MM.1S (cell line): ENCODE results near the gene MRPL23.

ENCODE experiments used
- DNase-seq: peaks from one replicate; pipeline ENCODE4 v3.0.0-alpha.2; 2015
- H2AFZ ChIP-seq: fragments of 300-600 bp; sonication (generic); 2 replicates; pipeline ENCODE4 v1.6.0; 2016; ENCODE audit warnings: antibody characterized with exemption, low read length
- H3F3A ChIP-seq: fragments of 300-600 bp; sonication (generic); 2 replicates; pipeline ENCODE4 v1.6.1; 2016; ENCODE audit warnings: mild to moderate bottlenecking, antibody characterized with exemption, low read length, moderate library complexity, mixed read lengths; ENCODE audit not compliant: insufficient read depth
- H3K27ac ChIP-seq: fragments of 300-600 bp; sonication (generic); 2 replicates; pipeline ENCODE4 v1.5.1; 2016; ENCODE audit warnings: mild to moderate bottlenecking, low read length
- H3K27me3 ChIP-seq: fragments of 300-600 bp; sonication (generic); replicated peaks from 2 replicates; pipeline ENCODE4 v1.6.0; 2016; ENCODE audit warnings: low read length; ENCODE audit not compliant: insufficient read depth
- H3K36me3 ChIP-seq: fragments of 300-600 bp; sonication (generic); replicated peaks from 2 replicates; pipeline ENCODE4 v1.6.1; 2016; ENCODE audit warnings: mild to moderate bottlenecking, low read length, mixed read lengths; ENCODE audit not compliant: insufficient read depth
- H3K4me1 ChIP-seq: fragments of 300-600 bp; sonication (generic); 2 replicates; pipeline ENCODE4 v1.6.1; 2016; ENCODE audit warnings: low read length, mixed read lengths
- H3K4me2 ChIP-seq: fragments of 300-600 bp; sonication (generic); 2 replicates; pipeline ENCODE4 v1.6.0; 2016; ENCODE audit warnings: low read depth, low read length
- H3K4me3 ChIP-seq: fragments of 300-600 bp; sonication (generic); 2 replicates; pipeline ENCODE4 v1.5.1; 2016; ENCODE audit warnings: low read length, mixed read lengths
- H3K79me2 ChIP-seq: fragments of 300-600 bp; sonication (generic); 2 replicates; pipeline ENCODE4 v1.6.1; 2016; ENCODE audit warnings: mixed run types, low read length, mixed read lengths
- H3K9ac ChIP-seq: fragments of 300-600 bp; sonication (generic); 2 replicates; pipeline ENCODE4 v1.6.1; 2016; ENCODE audit warnings: low read length, mixed read lengths
- H3K9me2 ChIP-seq: fragments of 300-600 bp; sonication (generic); replicated peaks from 2 replicates; pipeline ENCODE4 v1.6.1; 2016; ENCODE audit warnings: mild to moderate bottlenecking, low read length, mixed read lengths; ENCODE audit not compliant: insufficient read depth
- H3K9me3 ChIP-seq: fragments of 300-600 bp; sonication (generic); replicated peaks from 2 replicates; pipeline ENCODE4 v1.6.1; 2016; ENCODE audit warnings: mild to moderate bottlenecking, low read length, mixed read lengths; ENCODE audit not compliant: insufficient read depth
- H4K20me1 ChIP-seq: fragments of 300-600 bp; sonication (generic); 2 replicates; pipeline ENCODE4 v1.6.1; 2016; ENCODE audit warnings: mild to moderate bottlenecking, low read length, moderate library complexity, mixed read lengths; ENCODE audit not compliant: insufficient read depth
- EZH2 ChIP-seq: fragments of 300-600 bp; sonication (generic); optimal IDR thresholded peaks from 2 replicates; pipeline ENCODE3; 2017; ENCODE audit warnings: low read depth, mild to moderate bottlenecking, antibody characterized with exemption, low read length, mixed read lengths
- EZH2phosphoT487 ChIP-seq: fragments of 300-600 bp; sonication (generic); IDR thresholded peaks from 2 replicates; pipeline ENCODE4 v1.6.1; 2018; ENCODE audit warnings: antibody characterized with exemption, low read length
- TF ChIP-seq, protein P1 (sequence below): fragments of 300-600 bp; sonication (generic); IDR thresholded peaks from 2 replicates; pipeline ENCODE4 v1.5.1; 2016; ENCODE audit warnings: antibody characterized with exemption, low read length, mixed read lengths

MRPL23 gene

DNA sequence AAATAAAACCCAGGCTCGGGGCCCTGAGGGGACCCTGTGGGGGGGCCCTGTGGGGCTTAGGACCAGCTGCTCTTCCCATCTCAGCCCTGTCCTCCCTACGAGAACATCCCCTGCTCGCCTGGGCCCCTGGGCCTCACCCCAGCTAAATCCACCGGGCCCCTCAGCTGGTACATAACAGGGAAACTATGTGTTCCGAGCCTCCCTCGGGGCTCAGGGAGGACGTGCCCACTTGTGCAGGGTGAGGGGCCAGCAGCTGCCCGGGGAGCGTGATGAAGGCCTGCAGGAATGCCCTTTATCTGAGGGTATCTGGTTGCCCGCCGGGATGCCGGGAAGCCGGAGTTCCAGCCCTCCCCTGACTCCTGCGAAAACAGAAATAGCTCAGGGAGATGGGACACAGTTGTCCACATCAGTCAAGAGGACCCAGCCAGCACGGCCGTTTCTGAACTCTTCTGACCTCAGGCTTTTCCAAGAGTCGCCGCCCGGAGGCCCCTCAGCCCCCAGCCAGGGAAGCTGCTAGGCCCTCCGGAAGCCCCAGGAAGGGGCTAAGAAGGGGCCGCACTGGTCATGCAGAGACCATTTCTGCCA, 20.6 kb downstream of the MRPL23 start:
- Histone ChIP-seq H3K4me2 (no peak overlapping the region), H3F3A (no peaks in the 10 kb centered on the region), H3K36me3 (no peaks in the 10 kb centered on the region), H2AFZ (no peak overlapping the region), H3K9ac (no peak overlapping the region), H3K4me3 (no peak overlapping the region), H3K27ac (no peak overlapping the region), H4K20me1 (no peaks in the 10 kb centered on the region), H3K9me2 (no peaks in the 10 kb centered on the region), H3K9me3 (no peaks in the 10 kb centered on the region), H3K27me3 (no peaks in the 10 kb centered on the region), H3K79me2 (no peaks in the 10 kb centered on the region), H3K4me1 (no peaks in the 10 kb centered on the region)
- DNase-seq: no peak
- TF ChIP-seq EZH2phosphoT487 (no peak), EZH2 (no peak)
- TF ChIP-seq, protein P1, sequence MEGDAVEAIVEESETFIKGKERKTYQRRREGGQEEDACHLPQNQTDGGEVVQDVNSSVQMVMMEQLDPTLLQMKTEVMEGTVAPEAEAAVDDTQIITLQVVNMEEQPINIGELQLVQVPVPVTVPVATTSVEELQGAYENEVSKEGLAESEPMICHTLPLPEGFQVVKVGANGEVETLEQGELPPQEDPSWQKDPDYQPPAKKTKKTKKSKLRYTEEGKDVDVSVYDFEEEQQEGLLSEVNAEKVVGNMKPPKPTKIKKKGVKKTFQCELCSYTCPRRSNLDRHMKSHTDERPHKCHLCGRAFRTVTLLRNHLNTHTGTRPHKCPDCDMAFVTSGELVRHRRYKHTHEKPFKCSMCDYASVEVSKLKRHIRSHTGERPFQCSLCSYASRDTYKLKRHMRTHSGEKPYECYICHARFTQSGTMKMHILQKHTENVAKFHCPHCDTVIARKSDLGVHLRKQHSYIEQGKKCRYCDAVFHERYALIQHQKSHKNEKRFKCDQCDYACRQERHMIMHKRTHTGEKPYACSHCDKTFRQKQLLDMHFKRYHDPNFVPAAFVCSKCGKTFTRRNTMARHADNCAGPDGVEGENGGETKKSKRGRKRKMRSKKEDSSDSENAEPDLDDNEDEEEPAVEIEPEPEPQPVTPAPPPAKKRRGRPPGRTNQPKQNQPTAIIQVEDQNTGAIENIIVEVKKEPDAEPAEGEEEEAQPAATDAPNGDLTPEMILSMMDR: no peak

DNA sequence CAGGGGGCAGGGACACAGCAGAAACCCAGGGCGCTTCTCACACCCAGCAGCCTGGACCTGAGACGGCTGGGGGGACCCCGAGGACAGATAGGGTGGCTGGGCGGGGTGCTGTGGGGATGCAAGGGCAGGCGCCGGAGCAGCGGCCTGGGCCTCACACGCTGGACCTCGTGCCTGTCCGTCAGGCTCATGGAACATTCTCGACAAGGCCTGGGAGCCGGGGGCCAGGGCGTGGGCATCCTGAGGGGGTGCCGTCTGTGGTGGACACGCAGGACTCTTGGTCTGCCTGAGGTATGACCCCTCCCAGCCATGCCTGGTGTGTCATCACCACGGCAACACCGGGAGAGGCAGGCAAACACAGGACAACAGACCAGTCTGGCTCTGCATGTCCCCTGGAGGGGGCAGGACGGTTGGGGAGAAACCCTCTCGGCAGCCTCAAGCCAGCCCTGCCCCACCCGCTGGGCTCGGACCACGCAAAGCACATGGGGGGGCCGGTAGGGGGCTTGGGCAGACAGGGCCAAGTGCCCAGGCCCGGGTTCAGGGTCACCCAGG, 21.4 kb downstream of the MRPL23 start:
- Histone ChIP-seq H3K4me3 (no peak overlapping the region), H3K36me3 (no peaks in the 10 kb centered on the region), H3F3A (no peaks in the 10 kb centered on the region), H3K9me3 (no peaks in the 10 kb centered on the region), H3K4me1 (no peaks in the 10 kb centered on the region), H3K9ac (no peak overlapping the region), H3K4me2 (no peak overlapping the region), H2AFZ (no peak overlapping the region), H3K27me3 (no peaks in the 10 kb centered on the region), H3K27ac (no peak overlapping the region), H3K79me2 (no peaks in the 10 kb centered on the region), H3K9me2 (no peaks in the 10 kb centered on the region), H4K20me1 (no peaks in the 10 kb centered on the region)
- no peak for DNase-seq
- TF ChIP-seq EZH2phosphoT487: no peak
- TF ChIP-seq EZH2: no peak
- TF ChIP-seq, protein P1: no peak

DNA sequence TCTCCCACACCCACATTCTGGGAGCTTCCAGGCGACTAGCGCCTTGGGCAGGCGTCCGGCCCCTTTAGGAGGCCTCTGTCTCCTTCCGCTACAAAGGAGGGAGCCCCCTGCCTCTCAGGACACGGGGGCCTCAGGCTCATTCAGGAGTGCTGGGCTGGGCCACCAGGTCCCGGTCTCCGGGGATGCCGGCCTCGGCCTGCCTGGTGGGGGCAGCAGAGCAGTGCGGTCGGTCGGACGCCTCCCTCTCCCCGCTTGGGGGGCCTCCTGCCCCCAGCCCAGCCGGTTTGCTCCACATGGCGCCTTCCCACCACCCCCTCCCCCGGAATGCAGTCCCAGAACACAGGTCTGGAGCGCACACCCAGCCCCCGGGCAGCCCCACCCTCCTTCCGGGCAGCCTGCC, 21.9 kb downstream of the MRPL23 start:
- no peak for DNase-seq
- no peaks in the 10 kb centered on the region for H3K27me3 ChIP-seq

More for the DNA sequence above, 21.9 kb downstream of the MRPL23 start:
- H3K9me3 ChIP-seq: no peaks in the 10 kb centered on the region
- H3K9ac ChIP-seq: no peak overlapping the region
- H3K27ac ChIP-seq: no peak overlapping the region
- no peak overlapping the region for H3K4me3 ChIP-seq
- no peaks in the 10 kb centered on the region for H3K79me2 ChIP-seq
- no peaks in the 10 kb centered on the region for H3K9me2 ChIP-seq
- no peaks in the 10 kb centered on the region for H3K4me1 ChIP-seq
- no peaks in the 10 kb centered on the region for H4K20me1 ChIP-seq
- no peak overlapping the region for H3K4me2 ChIP-seq
- H2AFZ ChIP-seq: no peak overlapping the region
- H3K36me3 ChIP-seq: no peaks in the 10 kb centered on the region
- no peaks in the 10 kb centered on the region for H3F3A ChIP-seq
- TF ChIP-seq EZH2 (no peak), EZH2phosphoT487 (no peak)
- TF ChIP-seq, protein P1: no peak
